HepG2 (cell line): ENCODE results near the gene RHBDL1. TPM values are rescaled to one million over a fixed set of nuclear protein-coding genes. Genes with fewer than 3 reads are reported as not detected.

Experiments
- ATAC-seq: fragments of 200-7000 bp; cut with Tn5 transposase; 3 replicates; pipeline ENCODE4 v1.9.1; 2020; ENCODE audit warnings: mild to moderate bottlenecking, moderate library complexity
- BruUV-seq: library from RNA; stranded (reverse); fragments of 400-500 nt; replicated peaks from 2 replicates; lab custom pipeline; 2021; lab: Mats Ljungman, UMichigan
- CTCF ChIA-PET: fragments of 300-600 bp; formaldehyde crosslinking; extraction: SDS; loops from one replicate; lab custom pipeline; 2021; ENCODE audit warnings: low total read pairs, inconsistent platforms, low intra/inter-chr PET ratio; lab: Yijun Ruan, JAX
- POLR2A ChIA-PET: fragments of 350-600 bp; sonication (Branson Sonifier 250); formaldehyde crosslinking; loops from one replicate; lab custom pipeline; 2020; ENCODE audit warnings: antibody characterized with exemption, inconsistent platforms; lab: Yijun Ruan, JAX
- DNase-seq: peaks from one replicate; pipeline ENCODE4 v3.0.0-alpha.2; 2015; ENCODE audit warnings: low spot score
- FAIRE-seq: peaks from 3 replicates; lab custom pipeline; 2011; peaks lifted over from hg19 to GRCh38; lab: Jason Lieb, UNC
- H2AFZ ChIP-seq: one replicate; pipeline ENCODE4 v1.6.1; 2011; ENCODE audit warnings: low read length, inconsistent platforms
- H3K27ac ChIP-seq: fragments of 300-600 bp; 3 replicates; pipeline ENCODE4 v1.8.0; 2011; ENCODE audit warnings: mixed run types, mild to moderate bottlenecking, mixed read lengths, low read length, inconsistent platforms; ENCODE audit not compliant: insufficient read depth; ENCODE audit errors: extremely low read length
- H3K27me3 ChIP-seq, 2 experiments: fragments of 200-600 bp in 1 of 2; 2 replicates in 1 of 2; 3 replicates in 1 of 2; pipeline versions ENCODE4 v1.6.0 to v1.8.0; 2011; ENCODE audit warnings: low read length in 2 of 2, mild to moderate bottlenecking in 2 of 2, moderate library complexity in 2 of 2, inconsistent platforms in 1 of 2; ENCODE audit not compliant: insufficient read depth in 2 of 2, control insufficient read depth in 1 of 2
- H3K36me3 ChIP-seq, 2 experiments: fragments of 200-600 bp in 1 of 2; replicated peaks in 1 of 2; 2 replicates in 1 of 2; 3 replicates in 1 of 2; pipeline versions ENCODE4 v1.5.1 to v1.8.0; 2011; ENCODE audit warnings: low read length in 2 of 2, inconsistent platforms in 1 of 2; ENCODE audit not compliant: insufficient read depth in 2 of 2, control insufficient read depth in 1 of 2
- H3K4me1 ChIP-seq: 2 replicates; pipeline ENCODE4 v1.5.1; 2012; ENCODE audit warnings: low read length, inconsistent platforms; ENCODE audit not compliant: insufficient read depth
- H3K4me2 ChIP-seq: 2 replicates; pipeline ENCODE4 v1.6.0; 2011; ENCODE audit warnings: low read depth, low read length, inconsistent platforms
- H3K4me3 ChIP-seq, 3 experiments: fragments of 200-600 bp in 1 of 3; sonication (generic), shearing (Covaris generic) in 1 of 3; replicated peaks in 1 of 3; 2 replicates each; pipeline ENCODE4 v1.5.1; 2011 to 2016; ENCODE audit warnings: low read length in 3 of 3, inconsistent platforms in 2 of 3, low read depth in 2 of 3, mild to moderate bottlenecking in 2 of 3, control low read depth in 1 of 3, mixed read lengths in 1 of 3; ENCODE audit not compliant: insufficient read depth in 1 of 3
- H3K79me2 ChIP-seq: one replicate; pipeline ENCODE4 v1.6.1; 2011; ENCODE audit warnings: low read length, inconsistent platforms; ENCODE audit not compliant: insufficient read depth
- H3K9ac ChIP-seq: 2 replicates; pipeline ENCODE4 v1.6.0; 2011; ENCODE audit warnings: mild to moderate bottlenecking, low read depth, low read length, inconsistent platforms; ENCODE audit not compliant: insufficient read depth
- H3K9me3 ChIP-seq: 2 replicates; pipeline ENCODE4 v1.5.1; 2012; ENCODE audit warnings: mild to moderate bottlenecking, low read length
- H4K20me1 ChIP-seq: 2 replicates; pipeline ENCODE4 v1.6.0; 2011; ENCODE audit warnings: inconsistent platforms, mild to moderate bottlenecking, low read length, moderate library complexity; ENCODE audit not compliant: insufficient read depth
- AGO2 ChIP-seq: fragments of 200-400 bp; formaldehyde crosslinking; optimal IDR thresholded peaks from 2 replicates; pipeline ENCODE3; 2017; ENCODE audit warnings: mild to moderate bottlenecking, low read depth, low read length, moderate library complexity
- ZNF24 ChIP-seq: fragments of 450-650 bp; IDR thresholded peaks from 2 replicates; pipeline ENCODE4 v1.6.1; 2017; ENCODE audit warnings: antibody characterized with exemption, mild to moderate bottlenecking
- WGBS: methylation state at CpG from one replicate; pipeline ENCODE4 v1.1.6; 2017; ENCODE audit warnings: low lambda C conversion rate; 5-methylcytosine and 5-hydroxymethylcytosine counted together
- in situ Hi-C: cut with HindIII; loops from 2 replicates; pipeline ENCODE4 v1.10.0; 2017; ENCODE audit warnings: low pct_unique_long_range_greater_than_20kb; ENCODE audit not compliant: extremely low pct_ligation_motif_present
- intact Hi-C: fragments of 100-400 bp; cut with micrococcal nuclease; formaldehyde crosslinking; loops from one replicate; pipeline ENCODE4 v1.10.0; 2022; ENCODE audit not compliant: unreplicated experiment
- polyA plus RNA-seq, 8 experiments: library from polyadenylated mRNA; depleted of rRNA in 3 of 8; stranded (reverse) in 7 of 8; unstranded in 1 of 8; fragments of >200 nt; fragmentation: Illumina TruSeq in 4 of 8; extraction: Trizol in 4 of 8; gene quantifications; 2 replicates each; pipeline versions ENCODE4 v1.2.1 to v1.2.3, GENCODE V29; 2011 to 2016; ENCODE audit warnings: low read depth in 4 of 8, missing spikeins in 1 of 8, mixed read lengths in 1 of 8; ENCODE audit not compliant: insufficient read depth in 1 of 8
- total RNA-seq, 5 experiments: library from RNA; depleted of rRNA; stranded (reverse); fragments of >200 nt; fragmentation: Illumina TruSeq; extraction: Trizol; gene quantifications; 2 replicates each; pipeline ENCODE4 v1.2.3, GENCODE V29; 2016; ENCODE audit warnings: low read depth in 1 of 5
- TF ChIP-seq, protein P1 (sequence below): IDR thresholded peaks from 2 replicates; pipeline ENCODE4 v1.6.1; 2016; ENCODE audit warnings: missing compliant biosample characterization, missing genetic modification reagents, borderline replicate concordance
- TF ChIP-seq, protein P2 (sequence below): fragments of 450-650 bp; IDR thresholded peaks from 2 replicates; pipeline ENCODE4 v1.6.1; 2016
- TF ChIP-seq, protein P3 (sequence below): sonication (generic); formaldehyde crosslinking; conservative IDR thresholded peaks from 2 replicates; pipeline ENCODE4 v1.4.0; 2020; ENCODE audit warnings: missing genetic modification reagents
- TF ChIP-seq, protein P4 (sequence below): sonication (generic); formaldehyde crosslinking; IDR thresholded peaks from 2 replicates; pipeline ENCODE4 v1.5.0; 2020; ENCODE audit warnings: missing genetic modification reagents
- TF ChIP-seq, protein P5 (sequence below): sonication (generic); formaldehyde crosslinking; IDR thresholded peaks from 2 replicates; pipeline ENCODE4 v1.4.0; 2020; ENCODE audit warnings: missing genetic modification reagents, borderline replicate concordance

The RHBDL1 gene
- total and polyA plus RNA-seq, 2 of the 13 experiments (the other 11 are each of a cell fraction or from before 2014, with no cell fraction given) = 1.8 to 3.8 TPM

DNA sequence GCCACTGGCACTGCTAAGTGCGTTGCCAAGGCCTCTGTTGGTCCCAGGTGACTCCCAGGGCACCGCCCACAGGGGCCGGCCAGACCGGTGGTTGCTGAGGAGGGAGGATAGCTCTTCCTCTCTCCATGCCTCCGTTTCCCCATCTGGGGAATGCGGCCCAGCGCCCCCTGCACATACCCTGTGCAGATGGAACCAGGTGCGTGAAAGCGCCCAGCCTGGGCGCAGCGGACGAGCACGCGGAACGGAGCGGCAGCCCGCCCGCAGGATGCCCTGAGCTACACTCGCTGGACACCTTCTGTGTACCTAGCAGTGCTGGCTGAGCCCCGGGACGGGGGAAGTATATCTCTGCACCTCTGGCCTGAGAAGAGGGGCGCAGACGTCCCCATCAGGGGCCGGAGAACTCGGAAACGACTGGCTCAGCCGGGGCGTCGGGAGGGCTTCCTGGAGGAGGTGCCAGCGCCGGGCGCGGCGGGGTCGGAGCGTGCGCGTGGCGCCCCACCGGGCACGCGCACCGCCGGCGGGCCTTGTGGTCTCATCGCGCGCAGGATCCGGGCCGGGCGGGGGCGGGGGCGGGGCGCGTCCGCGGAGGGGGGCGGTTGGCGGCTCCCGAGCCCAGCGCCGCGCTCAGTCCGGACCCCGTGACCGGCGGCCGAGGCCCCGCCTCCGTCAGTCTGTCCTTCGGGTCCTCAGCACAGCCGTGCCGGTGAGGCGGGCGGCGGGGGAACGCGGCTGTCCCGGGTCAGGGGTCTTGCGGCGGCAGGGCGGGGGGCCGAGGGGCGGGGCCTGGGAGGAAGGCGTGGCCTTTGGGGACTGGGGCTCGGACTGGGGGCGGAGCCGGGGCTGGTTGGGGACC lies 51.2 kb downstream of the RHBDL1 start, which contains the start of the genes CCDC78 and HAGHL:
CCDC78 (minus strand) TSS at position 6 of the 853 bp plus-strand sequence. CDS start 76 bp downstream, outside the sequence.
HAGHL (plus strand) TSS at position 669 of the 853 bp plus-strand sequence. CDS start 404 bp downstream, outside the sequence.
- Histone ChIP-seq H3K9me3 (no peaks in the 10 kb centered on the region), H3K27me3 (peaks cover 0 to 3% of the 10 kb centered on the region in 2 experiments; a peak in 1 of 5 replicates), H3K79me2 (no peaks in the 10 kb centered on the region), H3K4me1 (peaks cover 16% of the 10 kb centered on the region), H3K4me2 (peak within 1 kb of the TSS; percentile 94), H3K27ac (no peak within 1 kb of the TSS), H4K20me1 (no peaks in the 10 kb centered on the region), H3K36me3 (no peaks in the 10 kb centered on the region), H3K4me3 (peak within 1 kb of the TSS; percentile 57 to 82 (median 66)), H3K9ac (peak within 1 kb of the TSS; percentile 69), H2AFZ (no peak within 1 kb of the TSS)
- CTCF ChIA-PET = no interaction called here
- POLR2A ChIA-PET = interaction anchor here (1.1 to 2.6 kb wide), 5 partner anchors 11 to 34 kb away, joined by 3 to 14 read pairs (median 7); partner anchors contain the start of genes CIAO3 and MSLN
- in situ Hi-C loops = no loop called here
- 7% methylated on average over 12 of the region's 88 CpGs for WGBS
- no TSS peak for BruUV-seq
- FAIRE-seq = no peak
- intact Hi-C loops = no loop called here
- ATAC-seq = peak; percentile 19
- DNase-seq = no peak
- TF ChIP-seq, protein P1, sequence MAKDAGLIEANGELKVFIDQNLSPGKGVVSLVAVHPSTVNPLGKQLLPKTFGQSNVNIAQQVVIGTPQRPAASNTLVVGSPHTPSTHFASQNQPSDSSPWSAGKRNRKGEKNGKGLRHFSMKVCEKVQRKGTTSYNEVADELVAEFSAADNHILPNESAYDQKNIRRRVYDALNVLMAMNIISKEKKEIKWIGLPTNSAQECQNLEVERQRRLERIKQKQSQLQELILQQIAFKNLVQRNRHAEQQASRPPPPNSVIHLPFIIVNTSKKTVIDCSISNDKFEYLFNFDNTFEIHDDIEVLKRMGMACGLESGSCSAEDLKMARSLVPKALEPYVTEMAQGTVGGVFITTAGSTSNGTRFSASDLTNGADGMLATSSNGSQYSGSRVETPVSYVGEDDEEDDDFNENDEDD (CRISPR knock-in tag) = peak; percentile 32; the same call in 1 of the 2 replicates
- peak; percentile 53 for TF ChIP-seq AGO2
- TF ChIP-seq, protein P2, sequence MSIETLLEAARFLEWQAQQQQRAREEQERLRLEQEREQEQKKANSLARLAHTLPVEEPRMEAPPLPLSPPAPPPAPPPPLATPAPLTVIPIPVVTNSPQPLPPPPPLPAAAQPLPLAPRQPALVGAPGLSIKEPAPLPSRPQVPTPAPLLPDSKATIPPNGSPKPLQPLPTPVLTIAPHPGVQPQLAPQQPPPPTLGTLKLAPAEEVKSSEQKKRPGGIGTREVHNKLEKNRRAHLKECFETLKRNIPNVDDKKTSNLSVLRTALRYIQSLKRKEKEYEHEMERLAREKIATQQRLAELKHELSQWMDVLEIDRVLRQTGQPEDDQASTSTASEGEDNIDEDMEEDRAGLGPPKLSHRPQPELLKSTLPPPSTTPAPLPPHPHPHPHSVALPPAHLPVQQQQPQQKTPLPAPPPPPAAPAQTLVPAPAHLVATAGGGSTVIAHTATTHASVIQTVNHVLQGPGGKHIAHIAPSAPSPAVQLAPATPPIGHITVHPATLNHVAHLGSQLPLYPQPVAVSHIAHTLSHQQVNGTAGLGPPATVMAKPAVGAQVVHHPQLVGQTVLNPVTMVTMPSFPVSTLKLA = no peak
- TF ChIP-seq, protein P3, sequence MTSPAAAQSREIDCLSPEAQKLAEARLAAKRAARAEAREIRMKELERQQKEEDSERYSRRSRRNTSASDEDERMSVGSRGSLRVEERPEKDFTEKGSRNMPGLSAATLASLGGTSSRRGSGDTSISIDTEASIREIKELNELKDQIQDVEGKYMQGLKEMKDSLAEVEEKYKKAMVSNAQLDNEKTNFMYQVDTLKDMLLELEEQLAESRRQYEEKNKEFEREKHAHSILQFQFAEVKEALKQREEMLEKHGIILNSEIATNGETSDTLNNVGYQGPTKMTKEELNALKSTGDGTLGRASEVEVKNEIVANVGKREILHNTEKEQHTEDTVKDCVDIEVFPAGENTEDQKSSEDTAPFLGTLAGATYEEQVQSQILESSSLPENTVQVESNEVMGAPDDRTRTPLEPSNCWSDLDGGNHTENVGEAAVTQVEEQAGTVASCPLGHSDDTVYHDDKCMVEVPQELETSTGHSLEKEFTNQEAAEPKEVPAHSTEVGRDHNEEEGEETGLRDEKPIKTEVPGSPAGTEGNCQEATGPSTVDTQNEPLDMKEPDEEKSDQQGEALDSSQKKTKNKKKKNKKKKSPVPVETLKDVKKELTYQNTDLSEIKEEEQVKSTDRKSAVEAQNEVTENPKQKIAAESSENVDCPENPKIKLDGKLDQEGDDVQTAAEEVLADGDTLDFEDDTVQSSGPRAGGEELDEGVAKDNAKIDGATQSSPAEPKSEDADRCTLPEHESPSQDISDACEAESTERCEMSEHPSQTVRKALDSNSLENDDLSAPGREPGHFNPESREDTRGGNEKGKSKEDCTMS (CRISPR knock-in tag) = no peak
- TF ChIP-seq ZNF24 = no peak
- TF ChIP-seq, protein P4, sequence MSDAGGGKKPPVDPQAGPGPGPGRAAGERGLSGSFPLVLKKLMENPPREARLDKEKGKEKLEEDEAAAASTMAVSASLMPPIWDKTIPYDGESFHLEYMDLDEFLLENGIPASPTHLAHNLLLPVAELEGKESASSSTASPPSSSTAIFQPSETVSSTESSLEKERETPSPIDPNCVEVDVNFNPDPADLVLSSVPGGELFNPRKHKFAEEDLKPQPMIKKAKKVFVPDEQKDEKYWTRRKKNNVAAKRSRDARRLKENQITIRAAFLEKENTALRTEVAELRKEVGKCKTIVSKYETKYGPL (CRISPR knock-in tag) = no peak
- TF ChIP-seq, protein P5, sequence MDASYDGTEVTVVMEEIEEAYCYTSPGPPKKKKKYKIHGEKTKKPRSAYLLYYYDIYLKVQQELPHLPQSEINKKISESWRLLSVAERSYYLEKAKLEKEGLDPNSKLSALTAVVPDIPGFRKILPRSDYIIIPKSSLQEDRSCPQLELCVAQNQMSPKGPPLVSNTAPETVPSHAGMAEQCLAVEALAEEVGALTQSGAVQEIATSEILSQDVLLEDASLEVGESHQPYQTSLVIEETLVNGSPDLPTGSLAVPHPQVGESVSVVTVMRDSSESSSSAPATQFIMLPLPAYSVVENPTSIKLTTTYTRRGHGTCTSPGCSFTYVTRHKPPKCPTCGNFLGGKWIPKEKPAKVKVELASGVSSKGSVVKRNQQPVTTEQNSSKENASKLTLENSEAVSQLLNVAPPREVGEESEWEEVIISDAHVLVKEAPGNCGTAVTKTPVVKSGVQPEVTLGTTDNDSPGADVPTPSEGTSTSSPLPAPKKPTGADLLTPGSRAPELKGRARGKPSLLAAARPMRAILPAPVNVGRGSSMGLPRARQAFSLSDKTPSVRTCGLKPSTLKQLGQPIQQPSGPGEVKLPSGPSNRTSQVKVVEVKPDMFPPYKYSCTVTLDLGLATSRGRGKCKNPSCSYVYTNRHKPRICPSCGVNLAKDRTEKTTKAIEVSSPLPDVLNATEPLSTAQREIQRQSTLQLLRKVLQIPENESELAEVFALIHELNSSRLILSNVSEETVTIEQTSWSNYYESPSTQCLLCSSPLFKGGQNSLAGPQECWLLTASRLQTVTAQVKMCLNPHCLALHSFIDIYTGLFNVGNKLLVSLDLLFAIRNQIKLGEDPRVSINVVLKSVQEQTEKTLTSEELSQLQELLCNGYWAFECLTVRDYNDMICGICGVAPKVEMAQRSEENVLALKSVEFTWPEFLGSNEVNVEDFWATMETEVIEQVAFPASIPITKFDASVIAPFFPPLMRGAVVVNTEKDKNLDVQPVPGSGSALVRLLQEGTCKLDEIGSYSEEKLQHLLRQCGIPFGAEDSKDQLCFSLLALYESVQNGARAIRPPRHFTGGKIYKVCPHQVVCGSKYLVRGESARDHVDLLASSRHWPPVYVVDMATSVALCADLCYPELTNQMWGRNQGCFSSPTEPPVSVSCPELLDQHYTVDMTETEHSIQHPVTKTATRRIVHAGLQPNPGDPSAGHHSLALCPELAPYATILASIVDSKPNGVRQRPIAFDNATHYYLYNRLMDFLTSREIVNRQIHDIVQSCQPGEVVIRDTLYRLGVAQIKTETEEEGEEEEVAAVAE (CRISPR knock-in tag) = no peak
